ENCODE measurements around the gene HOXA7.

Gene HOXA7

DNA sequence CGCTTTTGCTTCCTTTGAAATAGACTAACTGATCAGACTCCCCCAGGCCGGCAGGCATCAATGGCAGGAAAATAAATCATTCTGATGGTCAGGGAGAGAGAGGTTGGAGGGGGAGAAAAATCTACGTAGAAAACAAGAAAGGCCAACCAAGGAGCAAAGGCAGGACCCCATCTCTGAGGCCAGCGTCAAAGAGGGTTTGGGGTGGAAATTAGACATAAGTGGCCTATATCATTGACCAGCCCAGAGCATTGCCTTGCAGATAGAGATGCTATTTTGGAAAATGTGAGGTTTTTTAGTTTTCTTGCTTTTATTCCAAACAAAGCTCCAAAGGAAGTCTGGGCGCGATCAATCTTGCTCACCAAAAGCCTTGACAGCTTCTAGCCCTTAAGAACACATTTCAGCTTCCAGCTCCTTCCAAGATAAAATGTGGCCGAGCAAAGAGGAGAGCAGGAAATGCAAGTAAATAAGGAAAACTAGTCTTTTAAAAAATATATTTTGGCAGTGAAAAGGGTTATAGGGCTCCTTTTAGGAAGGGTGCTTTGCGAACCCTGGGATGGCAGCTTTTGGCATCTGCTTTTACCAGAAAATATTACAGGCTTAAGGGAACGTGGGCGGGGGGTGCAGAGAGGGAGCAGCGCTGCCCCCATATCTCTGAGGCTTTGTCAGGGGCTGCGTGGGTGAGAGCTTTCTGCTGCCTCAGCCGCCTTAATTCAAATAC lies 52.0 kb downstream of the HOXA7 start:
- DNase-seq = no peak
